NOMO-1 treated with DMSO at 0.1 percent for 48 hours (cell line): ENCODE measurements around the gene NIPSNAP3A.

Experiments
- DNase-seq: peaks from one replicate; lab custom pipeline; 2025; ENCODE audit not compliant: unreplicated experiment; lab: John Stamatoyannopoulos, UW

The NIPSNAP3A gene

DNA sequence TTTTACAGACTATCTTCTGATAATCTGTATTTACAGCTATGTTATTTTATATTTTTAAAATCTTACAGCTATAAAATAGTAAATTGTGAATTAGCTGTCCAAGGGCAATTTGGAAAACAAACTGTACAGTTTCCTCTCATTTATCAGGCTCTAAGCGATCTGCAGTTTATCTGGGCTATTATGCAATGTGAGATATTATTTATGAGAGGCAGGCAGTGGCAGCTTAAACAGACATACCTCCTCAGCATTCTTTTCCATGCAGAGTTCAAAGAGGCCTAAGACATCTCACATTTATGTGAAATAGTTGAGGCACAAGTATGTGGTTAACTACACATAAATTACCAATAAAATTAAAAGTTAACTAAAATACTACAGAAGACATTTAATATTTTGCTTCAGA is 26.6 kb downstream of the NIPSNAP3A start:
- DNase-seq = peak; percentile 21

DNA sequence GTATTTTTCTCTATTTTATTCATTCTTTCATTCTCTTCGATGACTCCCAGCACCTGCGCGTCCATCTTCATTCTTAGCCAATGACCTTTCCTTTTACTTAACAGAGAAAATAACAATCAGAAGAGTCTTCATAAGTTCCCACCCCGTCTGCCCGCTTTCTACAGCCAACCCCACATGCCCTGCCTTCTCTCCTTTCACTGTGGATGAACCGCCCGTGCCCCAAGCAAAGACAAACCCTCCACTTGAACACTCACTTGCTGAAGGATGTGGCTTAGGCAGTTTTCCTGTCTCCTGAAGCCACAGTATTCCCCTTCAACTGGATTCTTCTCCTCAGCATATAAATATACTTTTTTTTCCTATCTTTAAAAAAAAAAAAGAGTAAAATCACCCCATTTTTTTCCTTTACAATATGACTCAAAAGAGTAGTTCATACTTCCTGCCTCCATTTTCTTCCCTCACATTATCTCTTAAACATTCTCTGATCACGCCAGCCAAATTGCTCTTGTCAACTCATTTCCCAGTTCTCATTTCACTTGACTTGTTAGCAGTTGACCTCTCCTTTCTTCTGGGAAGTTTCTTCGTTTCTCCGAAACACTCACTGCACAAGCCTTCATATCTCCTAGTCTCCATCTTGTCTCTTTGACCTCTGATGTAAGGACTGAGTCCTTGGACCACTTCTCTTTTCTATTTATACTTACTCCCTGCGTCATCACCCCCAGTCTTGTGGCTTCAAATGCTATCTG is 27.5 kb downstream of the NIPSNAP3A start:
- DNase-seq = peak; percentile 95

GRCh38 chr9:104775574-104775936 is 28.1 kb downstream of the NIPSNAP3A start:
- DNase-seq = no peak

GRCh38 chr9:104775976-104776375 is 28.5 kb downstream of the NIPSNAP3A start:
- DNase-seq = no peak

GRCh38 chr9:104776797-104777196 is 29.3 kb downstream of the NIPSNAP3A start:
- no peak for DNase-seq

GRCh38 chr9:104778802-104779201 is 31.3 kb downstream of the NIPSNAP3A start:
- no peak for DNase-seq

GRCh38 chr9:104779334-104779733 is 31.9 kb downstream of the NIPSNAP3A start:
- no peak for DNase-seq

GRCh38 chr9:104779946-104780535 is 32.6 kb downstream of the NIPSNAP3A start:
- DNase-seq = peak; percentile 50

- DNase-seq = peak; percentile 77
Measured at GRCh38 chr9:104780796-104781395, 33.4 kb downstream of the NIPSNAP3A start.

- no peak for DNase-seq
Measured at GRCh38 chr9:104783588-104783987, 36.1 kb downstream of the NIPSNAP3A start.

- DNase-seq = peak; percentile 72
Measured at GRCh38 chr9:104784098-104784497, 36.6 kb downstream of the NIPSNAP3A start.

- DNase-seq = no peak
Measured at GRCh38 chr9:104786293-104786692, 38.8 kb downstream of the NIPSNAP3A start.

DNA sequence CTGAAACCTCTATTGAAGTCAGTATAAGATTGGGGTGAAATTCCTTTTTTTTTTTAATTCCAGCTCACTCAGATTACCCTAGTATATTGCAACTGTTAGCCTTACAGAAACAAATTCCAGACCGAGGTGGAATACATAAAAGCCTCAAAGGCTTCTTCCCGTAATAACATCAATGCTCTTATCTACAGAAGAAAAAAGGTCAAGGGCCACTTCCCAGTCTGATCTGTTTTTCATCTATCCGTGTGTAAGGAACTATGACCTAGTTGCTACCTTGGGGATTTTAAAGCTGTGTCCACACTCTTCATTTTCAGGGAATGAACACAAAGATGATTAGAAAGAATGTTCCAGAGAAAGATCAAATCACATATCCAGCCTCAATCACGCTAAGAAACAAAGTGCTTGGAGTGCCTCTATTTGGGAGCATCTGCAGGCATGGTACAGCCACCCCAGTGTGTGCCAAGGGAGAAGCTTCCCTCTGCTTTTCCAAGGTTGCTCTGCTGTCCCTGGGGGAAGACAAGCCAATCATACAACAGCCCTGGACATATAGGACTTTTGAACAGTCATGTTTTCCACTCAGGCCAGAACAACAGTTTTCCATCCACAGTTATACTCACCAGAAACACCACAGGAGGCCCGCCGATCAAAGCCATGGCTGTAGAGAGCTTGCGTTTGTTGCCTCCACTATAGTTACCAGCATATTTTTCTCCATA is 40.0 kb downstream of the NIPSNAP3A start:
- no peak for DNase-seq

- DNase-seq = no peak
Measured at GRCh38 chr9:104788251-104788650, 40.8 kb downstream of the NIPSNAP3A start.

- no peak for DNase-seq
Measured at GRCh38 chr9:104794070-104794469, 46.6 kb downstream of the NIPSNAP3A start.

DNA sequence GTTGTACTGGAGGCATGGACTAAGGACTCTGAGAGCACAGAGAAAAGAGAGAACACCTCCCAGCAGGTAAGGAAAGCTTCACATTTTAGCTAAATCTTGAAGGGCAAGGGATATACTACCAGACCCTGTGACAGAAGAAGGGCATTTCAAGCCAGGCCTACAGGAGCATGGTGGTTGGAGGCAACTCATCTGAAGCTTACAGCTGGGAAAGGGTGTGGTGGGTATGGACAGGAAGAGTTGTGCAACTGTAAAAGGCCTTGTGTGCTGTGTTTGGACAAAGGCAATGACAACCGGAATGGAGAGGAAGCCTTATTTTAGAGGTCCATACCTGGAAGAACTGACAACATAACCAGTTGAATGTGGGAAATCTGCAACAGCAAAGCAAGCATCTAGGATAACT is 47.6 kb downstream of the NIPSNAP3A start:
- DNase-seq = peak; percentile 69

GRCh38 chr9:104795857-104796256 is 48.4 kb downstream of the NIPSNAP3A start:
- no peak for DNase-seq

GRCh38 chr9:104798209-104798995 is 50.9 kb downstream of the NIPSNAP3A start:
- DNase-seq = no peak

DNA sequence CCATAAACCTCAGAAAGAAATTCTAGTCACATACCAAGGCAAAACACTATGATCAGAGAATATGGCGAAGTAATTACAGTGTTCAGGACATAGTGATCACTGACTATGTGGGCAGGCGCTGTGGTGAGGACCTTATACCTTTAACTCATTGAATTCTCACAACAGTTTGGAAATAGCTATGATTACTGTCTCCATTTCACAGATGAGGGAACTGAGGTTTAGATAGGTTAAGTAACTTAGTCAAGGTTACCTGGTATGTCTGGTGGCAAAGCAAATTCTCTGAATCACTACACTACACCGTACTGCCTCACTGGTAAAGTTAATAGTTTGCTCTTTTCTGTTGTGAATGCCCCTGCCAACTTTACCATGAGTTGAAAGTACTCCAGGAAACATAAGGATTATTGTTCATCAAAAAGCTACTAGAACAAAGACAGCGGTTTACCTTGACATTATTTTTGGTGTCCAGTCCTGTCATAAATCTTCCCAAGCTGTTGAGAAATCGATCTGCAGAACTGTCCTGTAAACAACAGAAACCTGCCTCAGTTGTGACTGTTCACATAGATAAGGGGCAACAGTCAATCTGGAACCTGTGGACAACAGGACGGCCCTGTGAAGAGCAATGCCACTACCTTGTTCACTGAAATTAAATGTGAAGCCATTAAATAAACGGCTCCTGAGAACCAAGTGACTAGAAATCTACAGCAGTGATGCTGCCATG is 52.7 kb downstream of the NIPSNAP3A start:
- DNase-seq = no peak

DNA sequence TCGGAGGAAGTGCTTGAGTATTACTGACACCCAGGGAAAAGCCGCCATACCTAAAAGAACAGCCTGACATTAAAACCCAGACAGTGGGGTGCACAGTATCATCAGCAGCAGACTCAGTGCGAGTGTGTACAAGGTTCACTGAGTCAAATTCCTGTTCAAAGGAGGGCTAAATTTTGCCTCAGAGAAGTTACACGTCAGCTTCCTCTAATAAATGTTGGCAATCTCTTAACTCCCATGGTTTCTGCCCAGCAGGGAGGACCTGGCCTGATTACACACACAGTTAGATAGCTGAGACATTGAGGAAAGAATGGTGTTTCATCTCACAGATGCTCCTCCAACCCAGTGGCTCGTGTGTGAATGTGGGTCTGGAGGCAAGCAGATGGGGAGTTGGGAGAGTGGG is 54.6 kb downstream of the NIPSNAP3A start:
- DNase-seq = no peak
